Endothelial cell of umbilical vein (primary cell): ENCODE results near the gene FRMD4A.

Experiments used
- EZH2 ChIP-seq: IDR thresholded peaks from 2 replicates; pipeline ENCODE4 v1.6.1; 2012; ENCODE audit warnings: borderline replicate concordance, low read depth, mild to moderate bottlenecking, moderate library complexity, low read length, inconsistent platforms; ENCODE audit not compliant: severe bottlenecking
- MYC ChIP-seq: IDR thresholded peaks from one replicate; pipeline ENCODE4 v1.6.1; 2011; ENCODE audit warnings: mild to moderate bottlenecking, low read depth, low read length
- POLR2A ChIP-seq: IDR thresholded peaks from 2 replicates; pipeline ENCODE4 v1.6.1; 2012; ENCODE audit warnings: low read depth, mild to moderate bottlenecking, control low read depth, low read length
- POLR2AphosphoS5 ChIP-seq: IDR thresholded peaks from 2 replicates; pipeline ENCODE4 v1.6.1; 2012; ENCODE audit warnings: low read depth, mild to moderate bottlenecking, control low read depth, low read length, moderate library complexity; ENCODE audit not compliant: insufficient read depth
- TF ChIP-seq, protein P1 (sequence below), 2 donors: IDR thresholded peaks; 1 replicate in 1 of 2; 2 replicates in 1 of 2; pipeline ENCODE4 v1.5.1; 2011; ENCODE audit warnings: low read length in 2 of 2, mild to moderate bottlenecking in 2 of 2, moderate library complexity in 2 of 2, control low read depth in 1 of 2, inconsistent platforms in 1 of 2, low read depth in 1 of 2; ENCODE audit not compliant: insufficient read depth in 1 of 2; ENCODE audit errors: extremely low read depth in 1 of 2

DNA sequence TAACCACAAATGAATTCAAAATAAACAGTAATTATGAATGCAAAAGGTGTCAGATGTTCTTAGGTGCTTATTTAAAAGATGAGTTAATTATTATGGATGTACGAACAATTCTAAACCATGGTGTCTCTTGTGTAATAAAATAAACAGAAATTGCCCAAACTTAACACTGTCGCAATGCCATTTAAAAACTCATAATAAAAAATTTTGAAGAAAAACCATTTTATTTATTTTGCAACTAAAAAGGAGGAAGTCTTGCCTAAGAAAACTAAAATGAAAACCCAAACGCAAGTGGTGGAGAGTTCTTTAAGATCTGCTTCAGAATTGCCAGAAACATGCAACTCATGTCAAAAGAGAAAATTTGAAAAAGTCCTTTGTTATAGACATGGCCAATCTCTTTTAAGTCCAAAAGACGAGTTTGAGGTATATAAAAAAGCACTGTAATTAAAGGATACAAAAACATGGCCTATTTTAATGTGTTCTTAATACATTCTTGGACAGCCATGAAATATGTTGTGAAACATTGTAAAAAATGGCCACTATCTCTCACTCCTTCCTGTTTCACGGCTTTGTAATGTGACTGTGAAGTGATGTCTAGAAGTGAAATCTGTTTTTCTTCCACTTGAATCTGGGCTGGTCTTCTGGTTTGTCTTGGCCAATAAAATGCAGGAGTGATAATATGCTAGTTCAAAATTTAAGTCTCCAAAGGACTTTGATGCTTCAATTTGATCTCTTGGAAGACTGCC lies 421.0 kb downstream of the FRMD4A start:
- TF ChIP-seq, protein P1, sequence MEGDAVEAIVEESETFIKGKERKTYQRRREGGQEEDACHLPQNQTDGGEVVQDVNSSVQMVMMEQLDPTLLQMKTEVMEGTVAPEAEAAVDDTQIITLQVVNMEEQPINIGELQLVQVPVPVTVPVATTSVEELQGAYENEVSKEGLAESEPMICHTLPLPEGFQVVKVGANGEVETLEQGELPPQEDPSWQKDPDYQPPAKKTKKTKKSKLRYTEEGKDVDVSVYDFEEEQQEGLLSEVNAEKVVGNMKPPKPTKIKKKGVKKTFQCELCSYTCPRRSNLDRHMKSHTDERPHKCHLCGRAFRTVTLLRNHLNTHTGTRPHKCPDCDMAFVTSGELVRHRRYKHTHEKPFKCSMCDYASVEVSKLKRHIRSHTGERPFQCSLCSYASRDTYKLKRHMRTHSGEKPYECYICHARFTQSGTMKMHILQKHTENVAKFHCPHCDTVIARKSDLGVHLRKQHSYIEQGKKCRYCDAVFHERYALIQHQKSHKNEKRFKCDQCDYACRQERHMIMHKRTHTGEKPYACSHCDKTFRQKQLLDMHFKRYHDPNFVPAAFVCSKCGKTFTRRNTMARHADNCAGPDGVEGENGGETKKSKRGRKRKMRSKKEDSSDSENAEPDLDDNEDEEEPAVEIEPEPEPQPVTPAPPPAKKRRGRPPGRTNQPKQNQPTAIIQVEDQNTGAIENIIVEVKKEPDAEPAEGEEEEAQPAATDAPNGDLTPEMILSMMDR (IDR thresholded peaks at IDR 0.05; ENCODE audit: extremely low read depth in 1 of 2, insufficient read depth in 1 of 2, low read depth in 1 of 2, low read length in 2 of 2), result no peak
- no peak for TF ChIP-seq EZH2
- TF ChIP-seq POLR2A, result no peak
- TF ChIP-seq MYC, result no peak
- TF ChIP-seq POLR2AphosphoS5, result no peak
